Keratinocyte (primary cell): ENCODE results near the gene ERMAP. TPM values are rescaled to one million over a fixed set of nuclear protein-coding genes. Genes with fewer than 3 reads are reported as not detected.

Experiments used
- DNase-seq: peaks from one replicate; pipeline ENCODE4 v3.0.0-alpha.2; 2011; ENCODE audit warnings: low read depth, missing footprints, low spot score
- FAIRE-seq: peaks from 2 replicates; lab custom pipeline; 2011; peaks lifted over from hg19 to GRCh38; lab: Jason Lieb, UNC
- H2AFZ ChIP-seq: 2 replicates; pipeline ENCODE4 v1.6.0; 2012; ENCODE audit warnings: low read length, control low read depth, inconsistent platforms; ENCODE audit not compliant: control insufficient read depth
- H3K27ac ChIP-seq: 2 replicates; pipeline ENCODE4 v1.5.1; 2011; ENCODE audit warnings: low read length; ENCODE audit not compliant: control insufficient read depth, insufficient read depth
- H3K27me3 ChIP-seq: 3 replicates; pipeline ENCODE4 v1.6.0; 2011; ENCODE audit warnings: low read length; ENCODE audit not compliant: control insufficient read depth, insufficient read depth; ENCODE audit errors: extremely low read depth
- H3K36me3 ChIP-seq, 2 experiments: 2 replicates in 1 of 2; 3 replicates in 1 of 2; pipeline ENCODE4 v1.5.1; 2011; ENCODE audit warnings: low read length in 2 of 2, mild to moderate bottlenecking in 1 of 2; ENCODE audit not compliant: control insufficient read depth in 2 of 2, insufficient read depth in 2 of 2; ENCODE audit errors: extremely low read depth in 1 of 2
- H3K4me1 ChIP-seq: 3 replicates; pipeline ENCODE4 v1.5.1; 2011; ENCODE audit warnings: low read length; ENCODE audit not compliant: control insufficient read depth, insufficient read depth; ENCODE audit errors: extremely low read depth
- H3K4me2 ChIP-seq: 3 replicates; pipeline ENCODE4 v1.6.0; 2011; ENCODE audit warnings: low read depth, low read length; ENCODE audit not compliant: control insufficient read depth, insufficient read depth; ENCODE audit errors: extremely low read depth
- H3K4me3 ChIP-seq, 3 experiments: fragments of 200-600 bp in 1 of 3; sonication (generic) in 1 of 3; 2 replicates in 2 of 3; 3 replicates in 1 of 3; pipeline ENCODE4 v1.5.1; 2011 to 2016; ENCODE audit warnings: low read length in 3 of 3, mild to moderate bottlenecking in 3 of 3, control low read depth in 2 of 3, inconsistent platforms in 1 of 3, low read depth in 1 of 3, mixed read lengths in 1 of 3, mixed run types in 1 of 3, moderate library complexity in 1 of 3; ENCODE audit not compliant: control insufficient read depth in 2 of 3, insufficient read depth in 2 of 3; ENCODE audit errors: extremely low read depth in 1 of 3
- H3K79me2 ChIP-seq: 2 replicates; pipeline ENCODE4 v1.6.0; 2012; ENCODE audit warnings: low read length; ENCODE audit not compliant: control insufficient read depth, insufficient read depth
- H3K9ac ChIP-seq: 3 replicates; pipeline ENCODE4 v1.6.0; 2011; ENCODE audit warnings: low read length; ENCODE audit not compliant: control insufficient read depth, insufficient read depth; ENCODE audit errors: extremely low read depth
- H3K9me1 ChIP-seq: 3 replicates; pipeline ENCODE4 v1.6.0; 2011; ENCODE audit warnings: low read length; ENCODE audit not compliant: control insufficient read depth, insufficient read depth; ENCODE audit errors: extremely low read depth
- H3K9me3 ChIP-seq: 2 replicates; pipeline ENCODE4 v1.5.1; 2012; ENCODE audit warnings: low read depth, low read length; ENCODE audit not compliant: control insufficient read depth
- H4K20me1 ChIP-seq: 3 replicates; pipeline ENCODE4 v1.6.0; 2011; ENCODE audit warnings: low read length; ENCODE audit not compliant: control insufficient read depth, insufficient read depth; ENCODE audit errors: extremely low read depth
- CTCF ChIP-seq, 3 experiments: IDR thresholded peaks in 1 of 3; conservative IDR thresholded peaks in 1 of 3; optimal IDR thresholded peaks in 1 of 3; 2 replicates in 2 of 3; 3 replicates in 1 of 3; pipeline versions ENCODE3 to v1.5.1; 2011; ENCODE audit warnings: low read length in 3 of 3, mild to moderate bottlenecking in 3 of 3, moderate library complexity in 2 of 3, control low read depth in 1 of 3, inconsistent platforms in 1 of 3; ENCODE audit not compliant: insufficient read depth in 2 of 3; ENCODE audit errors: extremely low read depth in 1 of 3
- EZH2 ChIP-seq: IDR thresholded peaks from one replicate; pipeline ENCODE4 v1.6.1; 2012; ENCODE audit warnings: inconsistent platforms, mild to moderate bottlenecking, low read length, moderate library complexity
- dilution Hi-C: fragments of 300-500 bp; cut with MboI; formaldehyde crosslinking; loops from one replicate; pipeline ENCODE4 v1.7.0; 2020; ENCODE audit warnings: low sequenced_read_pairs; ENCODE audit not compliant: extremely low pct_ligation_motif_present
- polyA plus RNA-seq, 5 experiments: library from polyadenylated mRNA; depleted of rRNA in 3 of 5; stranded (reverse) in 3 of 5; stranded (forward) in 1 of 5; unstranded in 1 of 5; fragments of >200 nt; gene quantifications; 1 replicate in 1 of 5; 2 replicates in 3 of 5; 3 replicates in 1 of 5; pipeline versions ENCODE4 v1.2.1 to v1.2.3, GENCODE V29; 2011 to 2012; ENCODE audit warnings: missing spikeins in 2 of 5, low read depth in 1 of 5, low replicate concordance in 1 of 5

The ERMAP gene
- polyA plus RNA-seq, 1 donor (not counting 4 experiments of a cell fraction or from before 2014, with no cell fraction given): 5.6 TPM

- FAIRE-seq (no peak), DNase-seq (no peak)
- no peak overlapping the region for H3K4me2 ChIP-seq
- no peak overlapping the region for H2AFZ ChIP-seq
- no peaks in the 10 kb centered on the region for H3K79me2 ChIP-seq
- no peaks in the 10 kb centered on the region for H3K27me3 ChIP-seq
- H3K27ac ChIP-seq: no peak overlapping the region
- no peaks in the 10 kb centered on the region for H3K36me3 ChIP-seq
- no peak overlapping the region for H3K4me3 ChIP-seq
- no peak for TF ChIP-seq CTCF (optimal IDR thresholded peaks at IDR 0.05 in 1 of 3, IDR thresholded peaks at IDR 0.05 in 1 of 3, conservative IDR thresholded peaks at IDR 0.05 in 1 of 3; ENCODE audit: extremely low read depth in 1 of 3, insufficient read depth in 2 of 3, low read length in 3 of 3)
- no peak for TF ChIP-seq EZH2
- peaks cover 2% of the 10 kb centered on the region for H3K4me1 ChIP-seq
- H3K9me3 ChIP-seq: no peaks in the 10 kb centered on the region
- H3K9ac ChIP-seq: no peak overlapping the region
- dilution Hi-C loops: no loop called here
- H3K9me1 ChIP-seq: no peaks in the 10 kb centered on the region
- no peaks in the 10 kb centered on the region for H4K20me1 ChIP-seq
These were observed 6.0 kb downstream of the ERMAP start for GRCh38 chr1:42822800-42823392.

GRCh38 chr1:42824481-42825035, 7.6 kb downstream of the ERMAP start:
- Histone ChIP-seq H3K79me2 (no peaks in the 10 kb centered on the region), H3K9ac (no peak overlapping the region), H3K4me2 (no peak overlapping the region), H3K27ac (no peak overlapping the region), H3K4me1 (no peaks in the 10 kb centered on the region), H3K9me1 (no peaks in the 10 kb centered on the region), H3K9me3 (no peaks in the 10 kb centered on the region), H2AFZ (no peak overlapping the region), H3K27me3 (no peaks in the 10 kb centered on the region), H3K4me3 (no peak overlapping the region), H3K36me3 (no peaks in the 10 kb centered on the region), H4K20me1 (no peaks in the 10 kb centered on the region)
- no peak for DNase-seq
- no peak for TF ChIP-seq CTCF (optimal IDR thresholded peaks at IDR 0.05 in 1 of 3, IDR thresholded peaks at IDR 0.05 in 1 of 3, conservative IDR thresholded peaks at IDR 0.05 in 1 of 3; ENCODE audit: extremely low read depth in 1 of 3, insufficient read depth in 2 of 3, low read length in 3 of 3)
- no peak for TF ChIP-seq EZH2
- dilution Hi-C loops: no loop called here
- no peak for FAIRE-seq
